Endothelial cell of umbilical vein (primary cell): Measurements from ENCODE around the gene TNFRSF21. TPM values are rescaled to one million over a fixed set of nuclear protein-coding genes. Genes with fewer than 3 reads are reported as not detected.

Experiments
- BruUV-seq: library from RNA; stranded (reverse); fragments of 400-500 nt; replicated peaks from 2 replicates; lab custom pipeline; 2021; lab: Mats Ljungman, UMichigan
- CTCF ChIA-PET: fragments of 300-600, 350-600 bp; sonication (Branson Sonifier 250); formaldehyde crosslinking; loops from one replicate; lab custom pipeline; 2021; ENCODE audit warnings: antibody characterized with exemption, inconsistent platforms; lab: Charles Lee
- POLR2A ChIA-PET: fragments of 300-600, 350-600 bp; sonication (Branson Sonifier 250); formaldehyde crosslinking; loops from one replicate; lab custom pipeline; 2021; ENCODE audit warnings: antibody characterized with exemption, inconsistent platforms; lab: Charles Lee
- DNase-seq: peaks from one replicate; pipeline ENCODE4 v3.0.0-alpha.2; 2011; ENCODE audit warnings: low read depth, low spot score
- FAIRE-seq: peaks from 2 replicates; lab custom pipeline; 2011; peaks lifted over from hg19 to GRCh38; lab: Jason Lieb, UNC
- H2AFZ ChIP-seq: 2 replicates; pipeline ENCODE4 v1.6.0; 2012; ENCODE audit warnings: low read depth, low read length, control low read depth, inconsistent platforms
- H3K27ac ChIP-seq: 2 replicates; pipeline ENCODE4 v1.5.1; 2011; ENCODE audit warnings: low read depth, mild to moderate bottlenecking, control low read depth, low read length, moderate library complexity; ENCODE audit not compliant: insufficient read depth
- H3K27me3 ChIP-seq, 2 experiments: 2 replicates each; pipeline versions ENCODE4 v1.6.0 to v1.6.1; 2011; ENCODE audit warnings: low read length in 2 of 2, mixed read lengths in 1 of 2; ENCODE audit not compliant: control insufficient read depth in 2 of 2, insufficient read depth in 2 of 2
- H3K36me3 ChIP-seq, 2 experiments: 2 replicates in 1 of 2; 3 replicates in 1 of 2; pipeline ENCODE4 v1.5.1; 2011; ENCODE audit warnings: low read length in 2 of 2, mild to moderate bottlenecking in 1 of 2, moderate library complexity in 1 of 2; ENCODE audit not compliant: control insufficient read depth in 2 of 2, insufficient read depth in 2 of 2; ENCODE audit errors: extremely low read depth in 1 of 2
- H3K4me1 ChIP-seq: 3 replicates; pipeline ENCODE4 v1.5.1; 2011; ENCODE audit warnings: mild to moderate bottlenecking, low read length; ENCODE audit not compliant: control insufficient read depth, insufficient read depth; ENCODE audit errors: extremely low read depth
- H3K4me2 ChIP-seq: 2 replicates; pipeline ENCODE4 v1.6.1; 2011; ENCODE audit warnings: low read length, control low read depth, mixed read lengths; ENCODE audit not compliant: insufficient read depth
- H3K4me3 ChIP-seq, 3 experiments: fragments of 200-600 bp in 1 of 3; sonication (generic), shearing (Covaris generic) in 1 of 3; replicated peaks in 1 of 3; 2 replicates each; pipeline ENCODE4 v1.5.1; 2011 to 2016; ENCODE audit warnings: control low read depth in 3 of 3, low read length in 3 of 3, mild to moderate bottlenecking in 2 of 3, inconsistent platforms in 1 of 3, low read depth in 1 of 3, moderate library complexity in 1 of 3; ENCODE audit not compliant: insufficient read depth in 1 of 3
- H3K79me2 ChIP-seq: 2 replicates; pipeline ENCODE4 v1.6.0; 2012; ENCODE audit warnings: low read length, inconsistent platforms; ENCODE audit not compliant: control insufficient read depth, insufficient read depth
- H3K9ac ChIP-seq: replicated peaks from 2 replicates; pipeline ENCODE3; 2011; ENCODE audit warnings: low read length, control low read depth; ENCODE audit not compliant: insufficient read depth; ENCODE audit errors: extremely low read depth
- H3K9me1 ChIP-seq: replicated peaks from 3 replicates; pipeline ENCODE4 v1.6.0; 2011; ENCODE audit warnings: mild to moderate bottlenecking, low read length; ENCODE audit not compliant: control insufficient read depth, insufficient read depth; ENCODE audit errors: extremely low read depth
- H3K9me3 ChIP-seq: replicated peaks from 2 replicates; pipeline ENCODE4 v1.5.1; 2012; ENCODE audit warnings: low read length, inconsistent platforms; ENCODE audit not compliant: control insufficient read depth, insufficient read depth
- H4K20me1 ChIP-seq: replicated peaks from 2 replicates; pipeline ENCODE3; 2011; ENCODE audit warnings: mild to moderate bottlenecking, low read length; ENCODE audit not compliant: control insufficient read depth, insufficient read depth; ENCODE audit errors: extremely low read depth
- EZH2 ChIP-seq: IDR thresholded peaks from 2 replicates; pipeline ENCODE4 v1.6.1; 2012; ENCODE audit warnings: borderline replicate concordance, low read depth, mild to moderate bottlenecking, moderate library complexity, low read length, inconsistent platforms; ENCODE audit not compliant: severe bottlenecking
- FOS ChIP-seq: IDR thresholded peaks from 2 replicates; pipeline ENCODE4 v1.6.1; 2011; ENCODE audit warnings: mild to moderate bottlenecking, low read length, moderate library complexity, borderline replicate concordance; ENCODE audit not compliant: insufficient read depth
- GATA2 ChIP-seq: IDR thresholded peaks from 2 replicates; pipeline ENCODE4 v1.7.0; 2011; ENCODE audit warnings: low read depth, mild to moderate bottlenecking, moderate library complexity, mixed read lengths, low read length; ENCODE audit not compliant: insufficient read length, insufficient read depth
- JUN ChIP-seq: IDR thresholded peaks from 2 replicates; pipeline ENCODE4 v1.6.1; 2011; ENCODE audit warnings: borderline replicate concordance, low read depth; ENCODE audit not compliant: insufficient read length, insufficient read depth
- POLR2A ChIP-seq: IDR thresholded peaks from 2 replicates; pipeline ENCODE4 v1.6.1; 2012; ENCODE audit warnings: low read depth, mild to moderate bottlenecking, control low read depth, low read length
- POLR2AphosphoS5 ChIP-seq: IDR thresholded peaks from 2 replicates; pipeline ENCODE4 v1.6.1; 2012; ENCODE audit warnings: low read depth, mild to moderate bottlenecking, control low read depth, low read length, moderate library complexity; ENCODE audit not compliant: insufficient read depth
- dilution Hi-C: fragments of 300-500 bp; cut with MboI; formaldehyde crosslinking; loops from one replicate; pipeline ENCODE4 v1.15.0; 2019; ENCODE audit warnings: low sequenced_read_pairs; ENCODE audit not compliant: extremely low pct_ligation_motif_present
- intact Hi-C: fragments of 100-400 bp; cut with micrococcal nuclease; formaldehyde crosslinking; loops from one replicate; pipeline ENCODE4 v1.10.0; 2022
- polyA plus RNA-seq, 4 experiments: library from polyadenylated mRNA; depleted of rRNA in 3 of 4; stranded (reverse) in 3 of 4; unstranded in 1 of 4; fragments of >200 nt; gene quantifications; 2 replicates each; pipeline versions ENCODE4 v1.2.1 to v1.2.3, GENCODE V29; 2011 to 2012; ENCODE audit warnings: missing spikeins in 1 of 4
- total RNA-seq: library from RNA; stranded (reverse); gene quantifications from 2 replicates; pipeline ENCODE4 v1.2.3, GENCODE V29; 2021
- TF ChIP-seq, protein P1 (sequence below), 2 donors: IDR thresholded peaks; 1 replicate in 1 of 2; 2 replicates in 1 of 2; pipeline ENCODE4 v1.5.1; 2011; ENCODE audit warnings: low read length in 2 of 2, mild to moderate bottlenecking in 2 of 2, moderate library complexity in 2 of 2, control low read depth in 1 of 2, inconsistent platforms in 1 of 2, low read depth in 1 of 2; ENCODE audit not compliant: insufficient read depth in 1 of 2; ENCODE audit errors: extremely low read depth in 1 of 2

The TNFRSF21 gene
- total and polyA plus RNA-seq, 2 donors (not counting 3 experiments of a cell fraction or from before 2014, with no cell fraction given) = 26.0 to 40.6 TPM

DNA sequence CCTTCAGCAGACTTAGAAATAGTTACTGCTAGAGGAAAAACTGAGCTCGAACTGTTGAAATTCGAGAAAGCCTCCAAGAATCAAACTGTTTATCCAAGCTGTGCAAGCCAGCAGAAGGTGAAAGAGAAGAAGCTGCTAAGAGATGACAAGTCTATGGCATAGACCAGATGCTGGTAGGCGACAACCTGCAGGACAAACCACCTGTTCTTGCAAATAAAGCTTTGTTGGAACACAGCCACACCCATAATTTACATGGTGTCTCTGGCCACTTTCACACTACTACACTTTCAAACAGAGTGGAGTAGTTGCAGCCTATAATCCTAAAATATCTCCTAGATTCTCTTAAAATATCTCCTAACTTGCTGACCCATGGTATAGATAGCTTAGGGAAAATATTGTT is 33.3 kb downstream of the TNFRSF21 start:
- intact Hi-C loops = no loop called here
- BruUV-seq = no TSS peak
- H3K9ac ChIP-seq = no peak overlapping the region
- POLR2A ChIA-PET = no interaction called here
- no peak for FAIRE-seq
- H2AFZ ChIP-seq = no peak overlapping the region
- H4K20me1 ChIP-seq = no peaks in the 10 kb centered on the region
- no peak overlapping the region for H3K4me3 ChIP-seq
- H3K79me2 ChIP-seq = no peaks in the 10 kb centered on the region
- dilution Hi-C loops = no loop called here
- CTCF ChIA-PET = interaction anchor here (1.0 kb wide), 1 partner anchor 179 kb away, joined by 3 read pairs; no protein-coding TSS in a partner anchor
- no peak overlapping the region for H3K27ac ChIP-seq
- H3K36me3 ChIP-seq = peaks cover 0 to 11% of the 10 kb centered on the region in 2 experiments
- no peak for DNase-seq
- no peaks in the 10 kb centered on the region for H3K4me1 ChIP-seq
- H3K9me1 ChIP-seq = no peaks in the 10 kb centered on the region
- no peaks in the 10 kb centered on the region for H3K27me3 ChIP-seq
- TF ChIP-seq, protein P1, sequence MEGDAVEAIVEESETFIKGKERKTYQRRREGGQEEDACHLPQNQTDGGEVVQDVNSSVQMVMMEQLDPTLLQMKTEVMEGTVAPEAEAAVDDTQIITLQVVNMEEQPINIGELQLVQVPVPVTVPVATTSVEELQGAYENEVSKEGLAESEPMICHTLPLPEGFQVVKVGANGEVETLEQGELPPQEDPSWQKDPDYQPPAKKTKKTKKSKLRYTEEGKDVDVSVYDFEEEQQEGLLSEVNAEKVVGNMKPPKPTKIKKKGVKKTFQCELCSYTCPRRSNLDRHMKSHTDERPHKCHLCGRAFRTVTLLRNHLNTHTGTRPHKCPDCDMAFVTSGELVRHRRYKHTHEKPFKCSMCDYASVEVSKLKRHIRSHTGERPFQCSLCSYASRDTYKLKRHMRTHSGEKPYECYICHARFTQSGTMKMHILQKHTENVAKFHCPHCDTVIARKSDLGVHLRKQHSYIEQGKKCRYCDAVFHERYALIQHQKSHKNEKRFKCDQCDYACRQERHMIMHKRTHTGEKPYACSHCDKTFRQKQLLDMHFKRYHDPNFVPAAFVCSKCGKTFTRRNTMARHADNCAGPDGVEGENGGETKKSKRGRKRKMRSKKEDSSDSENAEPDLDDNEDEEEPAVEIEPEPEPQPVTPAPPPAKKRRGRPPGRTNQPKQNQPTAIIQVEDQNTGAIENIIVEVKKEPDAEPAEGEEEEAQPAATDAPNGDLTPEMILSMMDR (IDR thresholded peaks at IDR 0.05; ENCODE audit: extremely low read depth in 1 of 2, insufficient read depth in 1 of 2, low read depth in 1 of 2, low read length in 2 of 2) = no peak
- TF ChIP-seq POLR2A (no peak), GATA2 (no peak), FOS (no peak), POLR2AphosphoS5 (no peak), EZH2 (no peak), JUN (no peak)
- H3K9me3 ChIP-seq = no peaks in the 10 kb centered on the region
- H3K4me2 ChIP-seq = no peak overlapping the region
